ENCODE results near the gene SLIT1.

Gene SLIT1

DNA sequence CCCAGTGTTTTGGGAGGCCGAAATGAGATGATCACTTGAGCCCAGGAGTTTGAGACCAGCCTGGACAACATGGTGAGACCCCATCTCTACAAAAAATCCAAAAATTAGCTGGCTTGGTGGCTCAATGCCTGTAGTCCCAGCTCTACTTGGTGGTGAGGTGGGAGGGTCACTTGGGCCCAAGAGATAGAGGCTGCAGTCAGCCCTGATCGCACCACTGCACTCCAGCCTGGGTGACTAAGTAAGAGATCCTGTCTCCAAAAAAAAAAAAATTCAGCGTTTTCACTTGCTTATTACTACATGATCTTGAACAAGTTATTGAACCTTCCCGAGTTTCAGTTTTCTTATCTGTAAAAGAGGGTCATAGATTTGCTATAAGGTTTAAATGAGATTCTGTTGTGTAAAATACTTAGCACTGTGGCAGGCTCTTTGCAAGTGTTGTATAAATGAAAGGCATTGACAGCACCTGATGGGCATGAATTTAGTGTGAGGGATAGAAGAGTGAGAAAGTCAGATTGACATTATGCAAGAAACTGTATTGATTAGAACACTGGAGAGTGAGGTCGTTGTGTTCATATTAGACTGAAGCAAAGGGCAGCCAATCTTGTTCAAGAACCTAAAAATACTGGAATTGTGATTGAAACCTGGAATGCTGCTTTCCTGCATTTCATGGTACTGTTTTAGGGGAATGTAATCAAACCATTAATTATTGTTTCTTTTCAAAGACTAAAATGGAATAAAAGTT lies 216.9 kb downstream of the SLIT1 start:
- Histone ChIP-seq H3K4me2 (no peak overlapping the region), H3K4me1 (peaks cover 3% of the 10 kb centered on the region), H3K9ac (no peak overlapping the region), H3K9me3 (no peaks in the 10 kb centered on the region), H4K20me1 (no peaks in the 10 kb centered on the region), H3K27ac (no peak overlapping the region), H3K4me3 (no peak overlapping the region), H3K36me3 (peaks cover 13% of the 10 kb centered on the region), H3K27me3 (no peaks in the 10 kb centered on the region)
- TF ChIP-seq Cebpa-rat (IDR thresholded peaks at IDR 0.05), result no peak

GRCh38 chr10:96967847-96968246 lies 217.9 kb downstream of the SLIT1 start:
- H4K20me1 ChIP-seq, result no peaks in the 10 kb centered on the region
- H3K4me3 ChIP-seq, result no peak overlapping the region
- H3K4me2 ChIP-seq, result no peak overlapping the region
- H3K27me3 ChIP-seq, result no peaks in the 10 kb centered on the region
- no peak overlapping the region for H3K9ac ChIP-seq
- H3K27ac ChIP-seq, result no peak overlapping the region
- TF ChIP-seq Cebpa-rat (IDR thresholded peaks at IDR 0.05), result no peak
- H3K9me3 ChIP-seq, result no peaks in the 10 kb centered on the region
- H3K36me3 ChIP-seq, result peaks cover 18% of the 10 kb centered on the region
- no peaks in the 10 kb centered on the region for H3K4me1 ChIP-seq

DNA sequence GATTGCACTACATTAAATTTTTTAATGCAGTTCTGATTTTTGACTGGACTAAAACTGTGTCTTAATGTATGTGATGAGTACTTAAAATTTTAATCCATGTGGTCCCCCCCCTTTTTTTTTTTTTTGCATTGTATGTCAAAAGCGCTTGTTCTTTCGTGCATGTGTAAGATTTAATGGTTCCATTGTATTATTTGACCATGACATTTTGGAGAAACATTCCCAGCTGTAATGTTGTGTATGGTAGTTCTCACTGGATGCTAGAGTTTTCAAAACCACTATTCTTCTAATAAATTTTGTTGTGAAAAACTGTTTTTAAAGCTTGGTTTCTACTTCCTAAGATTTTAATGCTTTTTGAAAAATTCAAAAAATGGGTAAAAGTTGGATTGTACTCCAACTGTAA lies 221.6 kb downstream of the SLIT1 start:
- no peak for TF ChIP-seq Cebpa-rat (IDR thresholded peaks at IDR 0.05)
- Histone ChIP-seq H3K27me3 (no peaks in the 10 kb centered on the region), H3K9ac (no peak overlapping the region), H3K27ac (no peak overlapping the region), H3K4me1 (no peaks in the 10 kb centered on the region), H3K4me2 (no peak overlapping the region), H3K9me3 (no peaks in the 10 kb centered on the region), H4K20me1 (peaks cover 14% of the 10 kb centered on the region; the same call in 1 of the 2 replicates), H3K4me3 (no peak overlapping the region), H3K36me3 (peaks cover 22% of the 10 kb centered on the region)

- Histone ChIP-seq H3K4me3 (no peak overlapping the region), H3K9ac (no peak overlapping the region), H3K4me1 (no peaks in the 10 kb centered on the region), H3K9me3 (no peaks in the 10 kb centered on the region), H3K36me3 (peaks cover 34% of the 10 kb centered on the region), H3K27ac (no peak overlapping the region), H3K4me2 (no peak overlapping the region), H4K20me1 (peaks cover 37% of the 10 kb centered on the region; the same call in 1 of the 2 replicates), H3K27me3 (no peaks in the 10 kb centered on the region)
- TF ChIP-seq Cebpa-rat (IDR thresholded peaks at IDR 0.05), result no peak
Measured at GRCh38 chr10:96960872-96961271, 224.9 kb downstream of the SLIT1 start.

DNA sequence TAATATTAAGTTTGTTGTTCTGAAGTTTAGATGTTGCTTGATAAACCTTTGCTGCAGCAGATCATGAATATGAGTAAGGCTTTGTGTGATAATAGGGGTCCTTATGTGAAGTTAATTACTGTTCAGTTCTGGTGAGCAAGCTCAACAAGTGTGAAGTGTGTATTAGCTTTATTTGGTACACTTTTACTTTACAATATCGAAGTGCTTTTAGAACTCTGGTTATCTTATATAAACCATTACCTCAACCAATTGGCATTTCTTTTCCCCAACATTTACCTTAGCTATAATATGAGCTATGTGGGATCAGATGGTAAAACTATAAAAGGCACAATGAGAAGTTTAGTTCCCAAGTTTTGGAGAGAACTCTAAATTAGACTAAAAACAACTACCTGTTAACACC lies 226.0 kb downstream of the SLIT1 start:
- Histone ChIP-seq H4K20me1 (peaks cover 44% of the 10 kb centered on the region; the same call in 1 of the 2 replicates), H3K27me3 (no peaks in the 10 kb centered on the region), H3K4me3 (no peak overlapping the region), H3K4me2 (no peak overlapping the region), H3K9ac (no peak overlapping the region), H3K4me1 (no peaks in the 10 kb centered on the region), H3K27ac (no peak overlapping the region), H3K9me3 (no peaks in the 10 kb centered on the region), H3K36me3 (peaks cover 43% of the 10 kb centered on the region)
- TF ChIP-seq Cebpa-rat (IDR thresholded peaks at IDR 0.05), result no peak

GRCh38 chr10:96958071-96958470 lies 227.7 kb downstream of the SLIT1 start:
- H4K20me1 ChIP-seq, result peaks cover 53% of the 10 kb centered on the region; the same call in 1 of the 2 replicates
- TF ChIP-seq Cebpa-rat (IDR thresholded peaks at IDR 0.05), result no peak

DNA sequence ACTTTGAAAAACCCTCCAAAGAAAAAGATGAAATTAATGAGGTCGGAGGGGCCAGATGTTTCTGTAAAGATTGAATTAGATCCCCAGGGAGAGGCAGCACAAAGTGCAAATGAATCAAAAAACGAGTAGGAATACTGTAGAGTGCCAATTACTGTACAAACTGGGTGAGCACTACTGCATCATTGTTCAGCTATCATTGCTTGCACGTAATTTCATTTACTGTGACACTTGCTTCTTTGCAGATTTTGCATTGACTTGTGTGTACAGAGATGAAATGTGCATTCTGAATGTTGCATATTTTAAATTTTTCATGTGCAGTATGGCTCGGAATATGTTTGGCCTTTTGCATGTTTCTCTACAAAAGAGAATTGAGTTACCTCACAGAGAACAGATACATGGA lies 230.0 kb downstream of the SLIT1 start:
- H3K9ac ChIP-seq, result no peak overlapping the region
- H3K4me1 ChIP-seq, result no peaks in the 10 kb centered on the region
- peaks cover 59% of the 10 kb centered on the region for H3K36me3 ChIP-seq
- peaks cover 53% of the 10 kb centered on the region; the same call in 1 of the 2 replicates for H4K20me1 ChIP-seq
- no peak for TF ChIP-seq Cebpa-rat (IDR thresholded peaks at IDR 0.05)
- no peaks in the 10 kb centered on the region for H3K9me3 ChIP-seq
- H3K4me2 ChIP-seq, result no peak overlapping the region
- no peaks in the 10 kb centered on the region for H3K27me3 ChIP-seq
- no peak overlapping the region for H3K4me3 ChIP-seq
- no peak overlapping the region for H3K27ac ChIP-seq

More at GRCh38 chr10:96958071-96958470, 227.7 kb downstream of the SLIT1 start:
- H3K4me2 ChIP-seq, result no peak overlapping the region
- H3K4me1 ChIP-seq, result no peaks in the 10 kb centered on the region
- no peak overlapping the region for H3K27ac ChIP-seq
- H3K4me3 ChIP-seq, result no peak overlapping the region
- no peak overlapping the region for H3K9ac ChIP-seq
- peaks cover 53% of the 10 kb centered on the region for H3K36me3 ChIP-seq
- H3K27me3 ChIP-seq, result no peaks in the 10 kb centered on the region
- no peaks in the 10 kb centered on the region for H3K9me3 ChIP-seq

GRCh38 chr10:96951954-96952353 lies 233.8 kb downstream of the SLIT1 start:
- Histone ChIP-seq H4K20me1 (peaks cover 36% of the 10 kb centered on the region; the same call in 1 of the 2 replicates), H3K4me1 (no peaks in the 10 kb centered on the region), H3K9ac (no peak overlapping the region), H3K4me3 (no peak overlapping the region), H3K27me3 (no peaks in the 10 kb centered on the region), H3K4me2 (no peak overlapping the region), H3K9me3 (no peaks in the 10 kb centered on the region), H3K27ac (no peak overlapping the region), H3K36me3 (peaks cover 54% of the 10 kb centered on the region)
- TF ChIP-seq Cebpa-rat (IDR thresholded peaks at IDR 0.05), result no peak

- no peak overlapping the region for H3K9ac ChIP-seq
- no peak overlapping the region for H3K4me3 ChIP-seq
- H3K27me3 ChIP-seq, result no peaks in the 10 kb centered on the region
- TF ChIP-seq Cebpa-rat (IDR thresholded peaks at IDR 0.05), result no peak
- no peak overlapping the region for H3K27ac ChIP-seq
- peaks cover 23% of the 10 kb centered on the region; the same call in 1 of the 2 replicates for H4K20me1 ChIP-seq
- H3K9me3 ChIP-seq, result no peaks in the 10 kb centered on the region
- no peak overlapping the region for H3K4me2 ChIP-seq
- H3K36me3 ChIP-seq, result peaks cover 34% of the 10 kb centered on the region
- H3K4me1 ChIP-seq, result no peaks in the 10 kb centered on the region
Measured at GRCh38 chr10:96949039-96949683, 236.6 kb downstream of the SLIT1 start.
